Measurements from ENCODE around the gene GRM1. TPM values are rescaled to one million over a fixed set of nuclear protein-coding genes. Genes with fewer than 3 reads are reported as not detected.
A peak's percentile ranks its signal among the peaks of the same experiment; 100 is the strongest.

Gene GRM1
- total RNA-seq, 1 donor from 2014 or later, result not detected

GRCh38 chr6:146352163-146352562 lies 323.3 kb downstream of the GRM1 start:
- H3K4me3 ChIP-seq (ENCODE audit: low read depth, low read length), result no peak overlapping the region
- no peak for DNase-seq (ENCODE audit: low read depth)
- no peak for TF ChIP-seq CTCF (conservative IDR thresholded peaks at IDR 0.05; ENCODE audit: low read depth, low read length)

- DNase-seq (ENCODE audit: low read depth), result no peak
- TF ChIP-seq CTCF (conservative IDR thresholded peaks at IDR 0.05; ENCODE audit: low read depth, low read length), result no peak
- no peak overlapping the region for H3K4me3 ChIP-seq (ENCODE audit: low read depth, low read length)
These were observed 325.6 kb downstream of the GRM1 start for GRCh38 chr6:146354451-146354850.

- H3K4me3 ChIP-seq (ENCODE audit: low read depth, low read length), result no peak overlapping the region
- DNase-seq (ENCODE audit: low read depth), result no peak
- no peak for TF ChIP-seq CTCF (conservative IDR thresholded peaks at IDR 0.05; ENCODE audit: low read depth, low read length)
These were observed 326.7 kb downstream of the GRM1 start for GRCh38 chr6:146355521-146356100.

GRCh38 chr6:146357578-146358430 lies 328.9 kb downstream of the GRM1 start:
- DNase-seq (ENCODE audit: low read depth), result peak; percentile 38
- TF ChIP-seq CTCF (conservative IDR thresholded peaks at IDR 0.05; ENCODE audit: low read depth, low read length), result no peak
- no peak overlapping the region for H3K4me3 ChIP-seq (ENCODE audit: low read depth, low read length)

GRCh38 chr6:146358431-146359046 lies 329.7 kb downstream of the GRM1 start:
- no peak for DNase-seq (ENCODE audit: low read depth)
- no peak overlapping the region for H3K4me3 ChIP-seq (ENCODE audit: low read depth, low read length)
- TF ChIP-seq CTCF (conservative IDR thresholded peaks at IDR 0.05; ENCODE audit: low read depth, low read length), result no peak

- H3K4me3 ChIP-seq (ENCODE audit: low read depth, low read length), result no peak overlapping the region
- DNase-seq (ENCODE audit: low read depth), result no peak
- no peak for TF ChIP-seq CTCF (conservative IDR thresholded peaks at IDR 0.05; ENCODE audit: low read depth, low read length)
These were observed 330.3 kb downstream of the GRM1 start for GRCh38 chr6:146359131-146359530.
